ENCODE measurements around the gene NME5. TPM values are rescaled to one million over a fixed set of nuclear protein-coding genes. Genes with fewer than 3 reads are reported as not detected.

Gene NME5
- total RNA-seq, 1 donor, result 6.5 TPM

DNA sequence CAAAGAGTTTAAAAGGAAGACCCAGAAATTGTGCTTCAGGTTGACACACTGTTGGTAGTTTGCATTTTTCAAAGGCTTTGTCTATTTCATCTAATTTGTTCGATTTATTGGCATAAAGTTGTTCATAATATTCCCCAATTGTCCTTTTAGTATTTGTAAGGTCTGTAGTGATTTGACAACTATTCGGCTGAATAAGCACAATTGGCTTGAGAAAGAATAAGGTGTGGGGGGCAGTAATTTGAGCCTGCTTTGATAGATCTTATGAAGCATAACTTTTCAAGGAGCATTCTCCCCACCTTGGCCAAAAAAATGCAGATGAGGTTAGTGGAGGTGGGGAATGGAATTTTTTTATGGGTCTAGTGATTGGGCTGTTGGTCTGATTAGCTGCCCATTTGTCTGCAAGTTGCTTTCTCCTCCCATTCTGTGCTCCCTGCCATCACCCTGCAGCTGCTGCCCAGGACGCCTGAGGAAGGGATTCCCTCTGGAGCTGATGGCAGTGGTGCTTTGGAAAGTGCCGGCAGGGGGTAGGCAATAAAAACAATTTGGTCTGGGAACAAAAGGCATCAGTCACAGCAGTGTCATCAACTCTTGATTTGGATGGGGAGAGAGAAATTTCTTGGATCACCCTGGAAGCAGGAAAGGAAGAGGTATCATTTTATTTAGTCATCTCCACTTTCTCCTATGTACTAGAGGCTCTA, 28.8 kb downstream of the NME5 start:
- no peaks in the 10 kb centered on the region for H3K4me1 ChIP-seq (ENCODE audit: insufficient read depth, low read length)
- H3K27me3 ChIP-seq (ENCODE audit: insufficient read depth, low read length), result peaks cover 6% of the 10 kb centered on the region
- H3K4me2 ChIP-seq (ENCODE audit: insufficient read depth, low read length), result no peak overlapping the region
- no peaks in the 10 kb centered on the region for H3K79me2 ChIP-seq (ENCODE audit: insufficient read depth, low read length)
- H3K27ac ChIP-seq (ENCODE audit: low read depth, low read length), result no peak overlapping the region
- no peak overlapping the region for H3K4me3 ChIP-seq (ENCODE audit: insufficient read depth, low read length)
- no peak overlapping the region for H2AFZ ChIP-seq (ENCODE audit: low read length)
- H3K36me3 ChIP-seq (ENCODE audit: insufficient read depth, low read length), result no peaks in the 10 kb centered on the region
- no peaks in the 10 kb centered on the region for H4K20me1 ChIP-seq (ENCODE audit: insufficient read depth, low read length)
- no peaks in the 10 kb centered on the region for H3K9me3 ChIP-seq (ENCODE audit: low read depth, low read length)
- DNase-seq (ENCODE audit: insufficient read length, low spot score, missing footprints), result peak; percentile 38
- TF ChIP-seq, protein P1, sequence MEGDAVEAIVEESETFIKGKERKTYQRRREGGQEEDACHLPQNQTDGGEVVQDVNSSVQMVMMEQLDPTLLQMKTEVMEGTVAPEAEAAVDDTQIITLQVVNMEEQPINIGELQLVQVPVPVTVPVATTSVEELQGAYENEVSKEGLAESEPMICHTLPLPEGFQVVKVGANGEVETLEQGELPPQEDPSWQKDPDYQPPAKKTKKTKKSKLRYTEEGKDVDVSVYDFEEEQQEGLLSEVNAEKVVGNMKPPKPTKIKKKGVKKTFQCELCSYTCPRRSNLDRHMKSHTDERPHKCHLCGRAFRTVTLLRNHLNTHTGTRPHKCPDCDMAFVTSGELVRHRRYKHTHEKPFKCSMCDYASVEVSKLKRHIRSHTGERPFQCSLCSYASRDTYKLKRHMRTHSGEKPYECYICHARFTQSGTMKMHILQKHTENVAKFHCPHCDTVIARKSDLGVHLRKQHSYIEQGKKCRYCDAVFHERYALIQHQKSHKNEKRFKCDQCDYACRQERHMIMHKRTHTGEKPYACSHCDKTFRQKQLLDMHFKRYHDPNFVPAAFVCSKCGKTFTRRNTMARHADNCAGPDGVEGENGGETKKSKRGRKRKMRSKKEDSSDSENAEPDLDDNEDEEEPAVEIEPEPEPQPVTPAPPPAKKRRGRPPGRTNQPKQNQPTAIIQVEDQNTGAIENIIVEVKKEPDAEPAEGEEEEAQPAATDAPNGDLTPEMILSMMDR (IDR thresholded peaks at IDR 0.05; ENCODE audit: extremely low read depth, low read depth, low read length), result no peak

DNA sequence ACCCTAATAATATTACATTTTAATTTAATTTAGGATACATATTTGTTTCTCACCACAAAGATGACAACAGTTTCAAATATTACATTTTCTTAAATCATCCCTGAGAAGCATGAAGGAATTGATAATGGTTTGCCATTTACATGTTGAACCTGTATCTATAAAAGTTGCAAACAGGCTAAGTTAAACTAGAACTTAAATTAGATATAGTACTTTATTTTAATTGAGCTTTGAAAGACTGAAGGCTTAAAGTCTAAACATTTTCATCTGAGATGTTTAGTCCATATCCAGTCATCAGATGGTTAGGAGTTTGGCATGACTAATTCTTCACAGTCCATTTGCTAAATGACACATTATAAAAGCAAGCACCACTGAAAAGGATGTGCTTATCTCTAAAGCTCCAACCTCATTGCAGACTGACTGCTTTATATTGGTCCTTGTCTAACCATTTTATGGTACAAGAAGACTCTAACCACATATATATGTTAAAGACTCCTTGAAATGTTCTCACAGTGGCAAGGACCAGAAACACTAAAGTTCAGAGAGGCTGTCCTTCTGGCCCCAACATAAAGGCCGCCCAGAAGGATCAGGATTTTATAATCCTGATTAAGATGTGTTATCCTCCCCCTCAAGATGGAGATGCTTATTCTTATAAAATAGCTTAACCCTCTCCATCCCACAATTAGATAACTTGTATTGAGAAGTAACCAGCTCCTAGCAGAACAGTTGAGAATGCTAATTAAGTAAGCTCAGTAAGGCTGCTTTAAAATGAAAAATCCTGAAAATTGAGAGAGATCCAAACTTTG, 29.6 kb downstream of the NME5 start:
- Histone ChIP-seq H3K9me3 (ENCODE audit: low read depth, low read length) (no peaks in the 10 kb centered on the region), H3K4me3 (ENCODE audit: insufficient read depth, low read length) (no peak overlapping the region), H2AFZ (ENCODE audit: low read length) (no peak overlapping the region), H4K20me1 (ENCODE audit: insufficient read depth, low read length) (no peaks in the 10 kb centered on the region), H3K4me2 (ENCODE audit: insufficient read depth, low read length) (no peak overlapping the region), H3K27me3 (ENCODE audit: insufficient read depth, low read length) (peaks cover 6% of the 10 kb centered on the region), H3K36me3 (ENCODE audit: insufficient read depth, low read length) (no peaks in the 10 kb centered on the region), H3K4me1 (ENCODE audit: insufficient read depth, low read length) (no peaks in the 10 kb centered on the region), H3K27ac (ENCODE audit: low read depth, low read length) (no peak overlapping the region), H3K79me2 (ENCODE audit: insufficient read depth, low read length) (no peaks in the 10 kb centered on the region)
- TF ChIP-seq, protein P1 (IDR thresholded peaks at IDR 0.05; ENCODE audit: extremely low read depth, low read depth, low read length), result no peak
- DNase-seq (ENCODE audit: insufficient read length, low spot score, missing footprints), result peak; percentile 74

DNA sequence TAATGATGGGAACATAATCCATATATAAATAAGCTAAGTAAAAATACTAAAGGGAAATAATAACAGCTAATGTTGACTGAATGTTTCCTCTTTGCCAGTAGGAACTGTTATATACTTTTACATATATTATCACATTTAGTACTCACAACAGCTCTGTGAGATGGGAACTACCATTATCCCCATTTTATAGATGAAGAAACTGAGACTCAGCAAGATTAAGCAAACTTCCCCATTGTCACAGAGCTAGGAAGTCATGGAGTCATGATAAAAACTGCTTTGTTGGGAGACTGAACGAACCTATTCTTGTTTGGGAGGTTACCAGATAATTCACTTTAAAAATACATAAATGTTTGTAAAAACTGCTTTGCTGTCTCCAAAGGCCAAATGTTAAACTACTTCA, 32.0 kb downstream of the NME5 start:
- no peaks in the 10 kb centered on the region for H3K9me3 ChIP-seq (ENCODE audit: low read depth, low read length)
- TF ChIP-seq, protein P1 (IDR thresholded peaks at IDR 0.05; ENCODE audit: extremely low read depth, low read depth, low read length), result no peak
- H3K79me2 ChIP-seq (ENCODE audit: insufficient read depth, low read length), result no peaks in the 10 kb centered on the region
- H4K20me1 ChIP-seq (ENCODE audit: insufficient read depth, low read length), result no peaks in the 10 kb centered on the region
- no peaks in the 10 kb centered on the region for H3K36me3 ChIP-seq (ENCODE audit: insufficient read depth, low read length)
- no peak overlapping the region for H3K4me3 ChIP-seq (ENCODE audit: insufficient read depth, low read length)
- no peak overlapping the region for H2AFZ ChIP-seq (ENCODE audit: low read length)
- H3K4me1 ChIP-seq (ENCODE audit: insufficient read depth, low read length), result no peaks in the 10 kb centered on the region
- no peak overlapping the region for H3K27ac ChIP-seq (ENCODE audit: low read depth, low read length)
- DNase-seq (ENCODE audit: insufficient read length, low spot score, missing footprints), result no peak
- peaks cover 15% of the 10 kb centered on the region for H3K27me3 ChIP-seq (ENCODE audit: insufficient read depth, low read length)
- no peak overlapping the region for H3K4me2 ChIP-seq (ENCODE audit: insufficient read depth, low read length)

DNA sequence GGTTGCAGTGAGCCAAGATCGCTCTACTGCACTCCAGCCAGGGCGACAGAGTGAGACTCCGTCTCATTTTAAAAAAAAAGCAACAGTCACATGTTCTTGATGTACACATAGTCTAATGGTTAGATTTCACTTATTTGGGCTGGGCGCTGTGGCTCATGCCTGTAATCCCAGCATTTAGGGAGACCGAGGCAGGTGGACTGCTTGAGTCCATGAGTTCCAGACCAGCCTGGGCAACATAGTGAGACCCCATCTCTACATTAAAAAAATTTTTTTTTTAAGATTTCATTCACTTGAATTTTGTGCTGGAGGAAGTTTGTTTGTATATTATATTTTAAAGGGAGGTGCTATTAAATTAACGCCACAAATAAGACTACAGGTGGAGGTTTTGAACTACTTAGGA, 33.5 kb downstream of the NME5 start:
- Histone ChIP-seq H3K9me3 (ENCODE audit: low read depth, low read length) (no peaks in the 10 kb centered on the region), H3K36me3 (ENCODE audit: insufficient read depth, low read length) (no peaks in the 10 kb centered on the region), H4K20me1 (ENCODE audit: insufficient read depth, low read length) (no peaks in the 10 kb centered on the region), H3K4me3 (ENCODE audit: insufficient read depth, low read length) (no peak overlapping the region), H3K27ac (ENCODE audit: low read depth, low read length) (no peak overlapping the region), H2AFZ (ENCODE audit: low read length) (no peak overlapping the region), H3K79me2 (ENCODE audit: insufficient read depth, low read length) (no peaks in the 10 kb centered on the region), H3K27me3 (ENCODE audit: insufficient read depth, low read length) (peaks cover 19% of the 10 kb centered on the region), H3K4me2 (ENCODE audit: insufficient read depth, low read length) (no peak overlapping the region), H3K4me1 (ENCODE audit: insufficient read depth, low read length) (no peaks in the 10 kb centered on the region)
- no peak for DNase-seq (ENCODE audit: insufficient read length, low spot score, missing footprints)
- TF ChIP-seq, protein P1 (IDR thresholded peaks at IDR 0.05; ENCODE audit: extremely low read depth, low read depth, low read length), result no peak
